Measurements from ENCODE around the gene EIF2S3. TPM values are rescaled to one million over a fixed set of nuclear protein-coding genes. Genes with fewer than 3 reads are reported as not detected.
A peak's percentile ranks its signal among the peaks of the same experiment; 100 is the strongest.
"Not testable (repeated sequence)": the region's sequence is repeated elsewhere in the genome, so short reads cannot be mapped to it uniquely, and the experiment has no call there.

The EIF2S3 gene
- total RNA-seq, 8 experiments from 2014 or later, result 119 to 384 (median 244) TPM

GRCh38 chrX:24024819-24025740 is 29.7 kb upstream of the EIF2S3 start:
- in situ Hi-C loops (cut with MboI; ENCODE audit: low pct_unique_long_range_greater_than_20kb in 2 of 9, low sequenced_read_pairs in 9 of 9, unreplicated experiment in 9 of 9), result loop anchor here in 1 of 9 experiments (25.0 kb wide), 1 partner anchor 113 kb away; the partner anchor contains the start of genes APOO and CXorf58

GRCh38 chrX:24025741-24026403 is 28.9 kb upstream of the EIF2S3 start:
- peak in 6 of 8 experiments; percentile 12 to 52 (median 37) for ATAC-seq (replicated peaks in 6 of 8)
- peaks cover 0 to 2% of the 10 kb centered on the region in 2 donors for H3K4me1 ChIP-seq (replicated peaks in 1 of 2)
- H3K27ac ChIP-seq, result peak overlapping the region; percentile 98 to 99
- 0 to 22% (median 3%) methylated on average over 2 to 6 of the region's 46 CpGs; no CpG with 5 or more reads in 5 of the 10 experiments for WGBS, 10 experiments
- in situ Hi-C loops (cut with MboI; ENCODE audit: low pct_unique_long_range_greater_than_20kb in 2 of 9, low sequenced_read_pairs in 9 of 9, unreplicated experiment in 9 of 9), result no loop called here
- H3K4me3 ChIP-seq, result peak overlapping the region; percentile 71 to 88 (median 86)

More at GRCh38 chrX:24024819-24025740, 29.7 kb upstream of the EIF2S3 start:
- H3K4me3 ChIP-seq, result peak overlapping the region; percentile 71 to 88 (median 86)
- H3K4me1 ChIP-seq (replicated peaks in 1 of 2), result peaks cover 0 to 5% of the 10 kb centered on the region in 2 donors
- H3K27ac ChIP-seq, result peak overlapping the region; percentile 98 to 99
- WGBS, 10 experiments, result no CpG with 5 or more reads among the region's 111 CpGs
- peak; percentile 84 to 95 (median 93) for ATAC-seq (replicated peaks in 6 of 8)

- whole genome bisulfite sequencing, 10 experiments, result 0 to 93% (median 63%) methylated on average over 1 to 7 of the region's 13 CpGs; no CpG with 5 or more reads in 2 of the 10 experiments
These were observed 28.3 kb upstream of the EIF2S3 start for GRCh38 chrX:24026432-24026831.

GRCh38 chrX:24027086-24027485 is 27.7 kb upstream of the EIF2S3 start, which contains the start of gene KLHL15:
TSS of gene KLHL15 (minus strand) at chrX:24027186. CDS start at chrX:24006693, 20,493 bp downstream.
- in situ Hi-C loops (cut with MboI; ENCODE audit: low pct_unique_long_range_greater_than_20kb in 2 of 9, low sequenced_read_pairs in 9 of 9, unreplicated experiment in 9 of 9), result no loop called here
- peaks cover 0 to 2% of the 10 kb centered on the region in 2 donors for H3K4me1 ChIP-seq (replicated peaks in 1 of 2)
- peak within 1 kb of the TSS; percentile 71 to 88 (median 86) for H3K4me3 ChIP-seq
- H3K27ac ChIP-seq, result peak within 1 kb of the TSS; percentile 98 to 99
- WGBS, 10 experiments, result 33 to 93% (median 69%) methylated on average over 1 to 7 of the region's 7 CpGs; no CpG with 5 or more reads in 3 of the 10 experiments
- ATAC-seq (replicated peaks in 6 of 8), result no peak

More at GRCh38 chrX:24026432-24026831, 28.3 kb upstream of the EIF2S3 start:
- H3K4me3 ChIP-seq, result peak overlapping the region; percentile 71 to 88 (median 86)
- peak overlapping the region; percentile 98 to 99 for H3K27ac ChIP-seq
- peaks cover 0 to 2% of the 10 kb centered on the region in 2 donors for H3K4me1 ChIP-seq (replicated peaks in 1 of 2)
- no peak for ATAC-seq (replicated peaks in 6 of 8)
- in situ Hi-C loops (cut with MboI; ENCODE audit: low pct_unique_long_range_greater_than_20kb in 2 of 9, low sequenced_read_pairs in 9 of 9, unreplicated experiment in 9 of 9), result no loop called here

GRCh38 chrX:24027985-24028384 is 26.8 kb upstream of the EIF2S3 start:
- 100% methylated on average over 2 of the region's 6 CpGs; no CpG with 5 or more reads in 8 of the 10 experiments for WGBS, 10 experiments
- no peak overlapping the region for H3K27ac ChIP-seq
- ATAC-seq (replicated peaks in 6 of 8), result no peak
- in situ Hi-C loops (cut with MboI; ENCODE audit: low pct_unique_long_range_greater_than_20kb in 2 of 9, low sequenced_read_pairs in 9 of 9, unreplicated experiment in 9 of 9), result no loop called here
- H3K4me1 ChIP-seq (replicated peaks in 1 of 2), result peaks cover 0 to 2% of the 10 kb centered on the region in 2 donors
- H3K4me3 ChIP-seq, result no peak overlapping the region

GRCh38 chrX:24030597-24030996 is 24.2 kb upstream of the EIF2S3 start:
- no peak for ATAC-seq (replicated peaks in 6 of 8)
- H3K4me1 ChIP-seq (replicated peaks in 1 of 2), result peaks cover 0 to 2% of the 10 kb centered on the region in 2 donors
- H3K4me3 ChIP-seq, result no peak overlapping the region
- in situ Hi-C loops (cut with MboI; ENCODE audit: low pct_unique_long_range_greater_than_20kb in 2 of 9, low sequenced_read_pairs in 9 of 9, unreplicated experiment in 9 of 9), result no loop called here
- H3K27ac ChIP-seq, result no peak overlapping the region
- WGBS, 10 experiments, result 61 to 100% (median 81%) methylated on average over 1 to 5 of the region's 5 CpGs; no CpG with 5 or more reads in 3 of the 10 experiments

- no peaks in the 10 kb centered on the region for H3K4me1 ChIP-seq (replicated peaks in 1 of 2)
- WGBS, 10 experiments, result 0 to 75% (median 60%) methylated on average over 1 to 2 of the region's 5 CpGs; no CpG with 5 or more reads in 6 of the 10 experiments
- H3K4me3 ChIP-seq, result no peak overlapping the region
- peak in 2 of 8 experiments; percentile 29 to 44 for ATAC-seq (replicated peaks in 6 of 8)
- H3K27ac ChIP-seq, result no peak overlapping the region
- in situ Hi-C loops (cut with MboI; ENCODE audit: low pct_unique_long_range_greater_than_20kb in 2 of 9, low sequenced_read_pairs in 9 of 9, unreplicated experiment in 9 of 9), result no loop called here
These were observed 20.3 kb upstream of the EIF2S3 start for GRCh38 chrX:24034485-24034884.

GRCh38 chrX:24037729-24038128 is 17.0 kb upstream of the EIF2S3 start:
- in situ Hi-C loops (cut with MboI; ENCODE audit: low pct_unique_long_range_greater_than_20kb in 2 of 9, low sequenced_read_pairs in 9 of 9, unreplicated experiment in 9 of 9), result no loop called here
- no peak overlapping the region for H3K27ac ChIP-seq
- 20 to 68% (median 51%) methylated on average over 1 to 3 of the region's 4 CpGs; no CpG with 5 or more reads in 6 of the 10 experiments for WGBS, 10 experiments

GRCh38 chrX:24046060-24046459 is 8.7 kb upstream of the EIF2S3 start:
- H3K4me1 ChIP-seq (replicated peaks in 1 of 2); H3K27ac ChIP-seq; ATAC-seq (replicated peaks in 6 of 8); H3K4me3 ChIP-seq; in situ Hi-C loops (cut with MboI; ENCODE audit: low pct_unique_long_range_greater_than_20kb in 2 of 9, low sequenced_read_pairs in 9 of 9, unreplicated experiment in 9 of 9): not testable (repeated sequence)

More at GRCh38 chrX:24037729-24038128, 17.0 kb upstream of the EIF2S3 start:
- Histone ChIP-seq H3K4me1 (replicated peaks in 1 of 2) (no peaks in the 10 kb centered on the region), H3K4me3 (no peak overlapping the region)
- no peak for ATAC-seq (replicated peaks in 6 of 8)

GRCh38 chrX:24049643-24050042 is 5.1 kb upstream of the EIF2S3 start:
- H3K4me3 ChIP-seq; H3K27ac ChIP-seq; in situ Hi-C loops (cut with MboI; ENCODE audit: low pct_unique_long_range_greater_than_20kb in 2 of 9, low sequenced_read_pairs in 9 of 9, unreplicated experiment in 9 of 9); H3K4me1 ChIP-seq (replicated peaks in 1 of 2); ATAC-seq (replicated peaks in 6 of 8): not testable (repeated sequence)
- no CpG with 5 or more reads among the region's 24 CpGs for WGBS, 10 experiments

- 85 to 90% methylated on average over 2 to 9 of the region's 26 CpGs; no CpG with 5 or more reads in 8 of the 10 experiments for WGBS, 10 experiments
- in situ Hi-C loops (cut with MboI; ENCODE audit: low pct_unique_long_range_greater_than_20kb in 2 of 9, low sequenced_read_pairs in 9 of 9, unreplicated experiment in 9 of 9); H3K27ac ChIP-seq; ATAC-seq (replicated peaks in 6 of 8); H3K4me3 ChIP-seq; H3K4me1 ChIP-seq (replicated peaks in 1 of 2): not testable (repeated sequence)
These were observed 4.0 kb upstream of the EIF2S3 start for GRCh38 chrX:24050522-24051318.

GRCh38 chrX:24055043-24055356 is 244 bp downstream of the EIF2S3 start:
- Histone ChIP-seq H3K4me1 (replicated peaks in 1 of 2) (peaks cover 2 to 14% of the 10 kb centered on the region in 2 donors), H3K27ac (peak overlapping the region; percentile 100), H3K4me3 (no peak overlapping the region)
- in situ Hi-C loops (cut with MboI; ENCODE audit: low pct_unique_long_range_greater_than_20kb in 2 of 9, low sequenced_read_pairs in 9 of 9, unreplicated experiment in 9 of 9), result no loop called here
- peak in 7 of 8 experiments; percentile 1 to 14 (median 2) for ATAC-seq (replicated peaks in 6 of 8)
- WGBS, 10 experiments, result 0 to 2% (median 0%) methylated on average over 1 to 9 of the region's 14 CpGs; no CpG with 5 or more reads in 7 of the 10 experiments

Data from motor neuron (in vitro differentiated cells).